HG03060 (cell line): ENCODE results near the gene HGD.
A peak's percentile ranks its signal among the peaks of the same experiment; 100 is the strongest.
"Not testable (repeated sequence)": the region's sequence is repeated elsewhere in the genome, so short reads cannot be mapped to it uniquely, and the experiment has no call there.

Experiments
- ATAC-seq: cut with Tn5 transposase; IDR thresholded peaks from one replicate; pipeline ENCODE4 v1.9.1; 2021; ENCODE audit warnings: low read depth, moderate number of reproducible peaks; ENCODE audit not compliant: unreplicated experiment

The HGD gene

GRCh38 chr3:120680193-120680894 lies 1.7 kb downstream of the HGD start:
- ATAC-seq: no peak

GRCh38 chr3:120678984-120679383 lies 3.1 kb downstream of the HGD start:
- ATAC-seq: no peak

GRCh38 chr3:120678331-120678947 lies 3.6 kb downstream of the HGD start:
- peak; percentile 72 for ATAC-seq

GRCh38 chr3:120677193-120677592 lies 4.8 kb downstream of the HGD start:
- not testable (repeated sequence) for ATAC-seq

- no peak for ATAC-seq
Measured at GRCh38 chr3:120673116-120673515, 8.9 kb downstream of the HGD start.

GRCh38 chr3:120670576-120670975 lies 11.5 kb downstream of the HGD start:
- no peak for ATAC-seq

GRCh38 chr3:120664926-120665325 lies 17.1 kb downstream of the HGD start:
- ATAC-seq: no peak

- no peak for ATAC-seq
Measured at GRCh38 chr3:120661945-120662344, 20.1 kb downstream of the HGD start.

- ATAC-seq: no peak
Measured at GRCh38 chr3:120661106-120661905, 20.7 kb downstream of the HGD start.

GRCh38 chr3:120659834-120660233 lies 22.2 kb downstream of the HGD start:
- ATAC-seq: no peak

- ATAC-seq: no peak
Measured at GRCh38 chr3:120659285-120659684, 22.8 kb downstream of the HGD start.

- no peak for ATAC-seq
Measured at GRCh38 chr3:120652896-120653545, 29.0 kb downstream of the HGD start.

GRCh38 chr3:120652281-120652680 lies 29.8 kb downstream of the HGD start:
- ATAC-seq: no peak

- no peak for ATAC-seq
Measured at GRCh38 chr3:120650311-120650710, 31.7 kb downstream of the HGD start.

GRCh38 chr3:120649830-120650233 lies 32.2 kb downstream of the HGD start:
- ATAC-seq: no peak

- ATAC-seq: no peak
Measured at GRCh38 chr3:120648290-120648689, 33.7 kb downstream of the HGD start.

GRCh38 chr3:120646771-120647432 lies 35.1 kb downstream of the HGD start:
- ATAC-seq: no peak

GRCh38 chr3:120645083-120645845 lies 36.8 kb downstream of the HGD start:
- ATAC-seq: no peak

GRCh38 chr3:120642368-120642948 lies 39.6 kb downstream of the HGD start:
- ATAC-seq: no peak
